ENCODE data around the gene TRAPPC1. TPM values are rescaled to one million over a fixed set of nuclear protein-coding genes. Genes with fewer than 3 reads are reported as not detected.

TRAPPC1 gene
- total RNA-seq, 6 experiments from 2014 or later, result 43.7 to 57.1 (median 48.3) TPM

GRCh38 chr17:7951143-7951792 lies 19.5 kb upstream of the TRAPPC1 start:
- no peak overlapping the region for H3K4me3 ChIP-seq
- no peak overlapping the region for H3K27ac ChIP-seq

GRCh38 chr17:7950578-7950977 lies 18.8 kb upstream of the TRAPPC1 start:
- ATAC-seq (no peak), DNase-seq (no peak)
- peaks cover 0 to 29% (median 5%) of the 10 kb centered on the region in 4 donors for H3K36me3 ChIP-seq
- H3K4me1 ChIP-seq, result no peaks in the 10 kb centered on the region
- no peaks in the 10 kb centered on the region for H3K9me3 ChIP-seq
- no peak overlapping the region for H3K27ac ChIP-seq
- no peak overlapping the region for H3K4me3 ChIP-seq
- H3K27me3 ChIP-seq, result no peaks in the 10 kb centered on the region
- 81% methylated on average over 3 of the region's 3 CpGs for WGBS (ENCODE audit: insufficient coverage, low coverage, low lambda C conversion rate, missing lambda C conversion rate)
- intact Hi-C loops (cut with DNase I), result no loop called here
- no peak for TF ChIP-seq CTCF (IDR thresholded peaks at IDR 0.05)
- no peak for TF ChIP-seq POLR2A (IDR thresholded peaks at IDR 0.05)

More at GRCh38 chr17:7951143-7951792, 19.5 kb upstream of the TRAPPC1 start:
- intact Hi-C loops (cut with DNase I), result no loop called here
- WGBS (ENCODE audit: insufficient coverage, low coverage, low lambda C conversion rate, missing lambda C conversion rate), result 68% methylated on average over 5 of the region's 5 CpGs
- no peak for ATAC-seq
- Histone ChIP-seq H3K9me3 (no peaks in the 10 kb centered on the region), H3K27me3 (no peaks in the 10 kb centered on the region), H3K4me1 (no peaks in the 10 kb centered on the region), H3K36me3 (peaks cover 0 to 22% (median 2%) of the 10 kb centered on the region in 4 donors)
- TF ChIP-seq POLR2A (IDR thresholded peaks at IDR 0.05) (no peak), CTCF (IDR thresholded peaks at IDR 0.05) (no peak)
- DNase-seq, result no peak

- no peak overlapping the region for H3K4me3 ChIP-seq
- no peaks in the 10 kb centered on the region for H3K27me3 ChIP-seq
- no peaks in the 10 kb centered on the region for H3K4me1 ChIP-seq
- intact Hi-C loops (cut with DNase I), result no loop called here
- ATAC-seq, result no peak
- WGBS (ENCODE audit: insufficient coverage, low coverage, low lambda C conversion rate, missing lambda C conversion rate), result 93% methylated on average over 5 of the region's 5 CpGs
- no peak for TF ChIP-seq CTCF (IDR thresholded peaks at IDR 0.05)
- TF ChIP-seq POLR2A (IDR thresholded peaks at IDR 0.05), result no peak
- DNase-seq, result no peak
- peaks cover 0 to 54% (median 18%) of the 10 kb centered on the region in 4 donors for H3K36me3 ChIP-seq
- no peaks in the 10 kb centered on the region for H3K9me3 ChIP-seq
- H3K27ac ChIP-seq, result no peak overlapping the region
Observed at GRCh38 chr17:7947651-7948050, 15.9 kb upstream of the TRAPPC1 start.

GRCh38 chr17:7946441-7946840 lies 14.7 kb upstream of the TRAPPC1 start:
- no peak overlapping the region for H3K4me3 ChIP-seq
- peaks cover 0 to 54% (median 18%) of the 10 kb centered on the region in 4 donors for H3K36me3 ChIP-seq
- ATAC-seq (no peak), DNase-seq (no peak)
- no peaks in the 10 kb centered on the region for H3K4me1 ChIP-seq
- WGBS (ENCODE audit: insufficient coverage, low coverage, low lambda C conversion rate, missing lambda C conversion rate), result 76% methylated on average over 5 of the region's 5 CpGs
- H3K27me3 ChIP-seq, result no peaks in the 10 kb centered on the region
- intact Hi-C loops (cut with DNase I), result no loop called here
- TF ChIP-seq CTCF (IDR thresholded peaks at IDR 0.05) (no peak), POLR2A (IDR thresholded peaks at IDR 0.05) (no peak)
- H3K27ac ChIP-seq, result no peak overlapping the region
- no peaks in the 10 kb centered on the region for H3K9me3 ChIP-seq

Measured in right lobe of liver (tissue), 6 donors.